GM18951 (cell line): Measurements from ENCODE around the gene CD6.
"Not testable (repeated sequence)": the region's sequence is repeated elsewhere in the genome, so short reads cannot be mapped to it uniquely, and the experiment has no call there.

Source experiments
- POLR2A ChIP-seq: IDR thresholded peaks from 4 replicates; pipeline ENCODE4 v1.6.1; 2011; ENCODE audit warnings: mild to moderate bottlenecking; ENCODE audit not compliant: insufficient read length, insufficient read depth; ENCODE audit errors: extremely low read depth
- in situ Hi-C: fragments of 300-500 bp; cut with MboI; formaldehyde crosslinking; loops from one replicate; pipeline ENCODE4 v1.12.0; 2022; ENCODE audit warnings: low sequenced_read_pairs, mixed read lengths, inconsistent platforms; ENCODE audit not compliant: unreplicated experiment

Gene CD6

GRCh38 chr11:60951904-60952741, 19.4 kb upstream of the CD6 start, which contains the start of gene SLC15A3:
SLC15A3 (minus strand) TSS chr11:60952176; CDS start chr11:60951551, 625 bp downstream.
- in situ Hi-C loops = no loop called here
- peak; percentile 48 for TF ChIP-seq POLR2A

- peak; percentile 43 for TF ChIP-seq POLR2A
- in situ Hi-C loops = no loop called here
These were observed 18.7 kb upstream of the CD6 start for GRCh38 chr11:60952742-60953170.

GRCh38 chr11:60953781-60954180, 17.7 kb upstream of the CD6 start:
- TF ChIP-seq POLR2A = no peak
- in situ Hi-C loops = no loop called here

GRCh38 chr11:60954421-60954820, 17.1 kb upstream of the CD6 start:
- in situ Hi-C loops = no loop called here

GRCh38 chr11:60955571-60955970, 15.9 kb upstream of the CD6 start:
- in situ Hi-C loops = no loop called here

More at GRCh38 chr11:60954421-60954820, 17.1 kb upstream of the CD6 start:
- no peak for TF ChIP-seq POLR2A

GRCh38 chr11:60957188-60957587, 14.3 kb upstream of the CD6 start:
- no peak for TF ChIP-seq POLR2A
- in situ Hi-C loops = no loop called here

More at GRCh38 chr11:60955571-60955970, 15.9 kb upstream of the CD6 start:
- TF ChIP-seq POLR2A = no peak

- in situ Hi-C loops = no loop called here
- TF ChIP-seq POLR2A = no peak
These were observed 12.0 kb upstream of the CD6 start for GRCh38 chr11:60959431-60959830.

- in situ Hi-C loops = no loop called here
These were observed 11.1 kb upstream of the CD6 start for GRCh38 chr11:60960405-60960804.

GRCh38 chr11:60964801-60965200, 6.7 kb upstream of the CD6 start:
- in situ Hi-C loops = no loop called here

More at GRCh38 chr11:60960405-60960804, 11.1 kb upstream of the CD6 start:
- TF ChIP-seq POLR2A = no peak

GRCh38 chr11:60966890-60967289, 4.6 kb upstream of the CD6 start:
- in situ Hi-C loops = no loop called here
- no peak for TF ChIP-seq POLR2A

More at GRCh38 chr11:60964801-60965200, 6.7 kb upstream of the CD6 start:
- no peak for TF ChIP-seq POLR2A

GRCh38 chr11:60968223-60968622, 3.3 kb upstream of the CD6 start:
- TF ChIP-seq POLR2A = no peak
- in situ Hi-C loops = no loop called here

GRCh38 chr11:60970369-60970774, 1.1 kb upstream of the CD6 start:
- in situ Hi-C loops = no loop called here
- TF ChIP-seq POLR2A = no peak

- in situ Hi-C loops = no loop called here
- TF ChIP-seq POLR2A = no peak
These were observed 590 bp upstream of the CD6 start for GRCh38 chr11:60970890-60971289.

GRCh38 chr11:60972182-60973030, 926 bp downstream of the CD6 start:
- in situ Hi-C loops = no loop called here
- no peak for TF ChIP-seq POLR2A

- TF ChIP-seq POLR2A = no peak
- in situ Hi-C loops = no loop called here
These were observed 2.2 kb downstream of the CD6 start for GRCh38 chr11:60973699-60974098.

- in situ Hi-C loops = not testable (repeated sequence)
These were observed 2.8 kb downstream of the CD6 start for GRCh38 chr11:60974316-60974715.
